ENCODE measurements around the gene KLHL11.

- TF ChIP-seq EZH2 (IDR thresholded peaks at IDR 0.05; ENCODE audit: insufficient read depth, poor library complexity, severe bottlenecking) (no peak), EZH2phosphoT487 (IDR thresholded peaks at IDR 0.05; ENCODE audit: insufficient read depth, low read depth) (no peak)
Observed at GRCh38 chr17:41910701-41911391, 45.6 kb upstream of the KLHL11 start.
